ENCODE results near the gene SLC25A34.

SLC25A34 gene

DNA sequence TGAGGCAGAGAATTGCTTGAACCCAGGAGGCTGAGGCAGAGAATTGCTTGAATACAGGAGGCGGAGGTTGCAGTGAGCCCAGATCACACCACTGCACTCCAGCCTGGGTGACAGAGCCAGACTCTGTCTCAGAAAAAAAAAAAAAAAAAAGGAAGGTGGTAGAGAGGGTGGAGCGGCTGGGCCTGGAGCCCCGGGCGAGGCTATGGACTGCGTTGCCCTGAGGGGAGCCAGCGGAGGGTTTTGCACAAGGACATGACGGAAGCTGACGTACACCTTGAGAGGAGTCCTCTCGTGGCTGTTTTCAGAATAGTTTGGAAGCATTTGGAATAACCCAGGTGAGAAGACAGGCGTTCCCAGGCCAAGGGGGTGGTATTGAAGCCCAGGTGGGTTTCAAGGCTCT lies 15.7 kb downstream of the SLC25A34 start:
- no peaks in the 10 kb centered on the region for H3K36me3 ChIP-seq
- no peak overlapping the region for H3K27ac ChIP-seq
- TF ChIP-seq, protein P1, sequence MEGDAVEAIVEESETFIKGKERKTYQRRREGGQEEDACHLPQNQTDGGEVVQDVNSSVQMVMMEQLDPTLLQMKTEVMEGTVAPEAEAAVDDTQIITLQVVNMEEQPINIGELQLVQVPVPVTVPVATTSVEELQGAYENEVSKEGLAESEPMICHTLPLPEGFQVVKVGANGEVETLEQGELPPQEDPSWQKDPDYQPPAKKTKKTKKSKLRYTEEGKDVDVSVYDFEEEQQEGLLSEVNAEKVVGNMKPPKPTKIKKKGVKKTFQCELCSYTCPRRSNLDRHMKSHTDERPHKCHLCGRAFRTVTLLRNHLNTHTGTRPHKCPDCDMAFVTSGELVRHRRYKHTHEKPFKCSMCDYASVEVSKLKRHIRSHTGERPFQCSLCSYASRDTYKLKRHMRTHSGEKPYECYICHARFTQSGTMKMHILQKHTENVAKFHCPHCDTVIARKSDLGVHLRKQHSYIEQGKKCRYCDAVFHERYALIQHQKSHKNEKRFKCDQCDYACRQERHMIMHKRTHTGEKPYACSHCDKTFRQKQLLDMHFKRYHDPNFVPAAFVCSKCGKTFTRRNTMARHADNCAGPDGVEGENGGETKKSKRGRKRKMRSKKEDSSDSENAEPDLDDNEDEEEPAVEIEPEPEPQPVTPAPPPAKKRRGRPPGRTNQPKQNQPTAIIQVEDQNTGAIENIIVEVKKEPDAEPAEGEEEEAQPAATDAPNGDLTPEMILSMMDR (IDR thresholded peaks at IDR 0.05), result no peak
- H3K4me1 ChIP-seq (ENCODE audit: control insufficient read depth in 1 of 2, insufficient read depth in 1 of 2, low read depth in 1 of 2, low read length in 1 of 2), result peaks cover 0 to 6% of the 10 kb centered on the region in 2 experiments
- no peak overlapping the region for H3K4me3 ChIP-seq (ENCODE audit: low read depth in 1 of 2, low read length in 1 of 2)
- no peaks in the 10 kb centered on the region for H3K9me3 ChIP-seq
- peaks cover 22% of the 10 kb centered on the region for H3K27me3 ChIP-seq

DNA sequence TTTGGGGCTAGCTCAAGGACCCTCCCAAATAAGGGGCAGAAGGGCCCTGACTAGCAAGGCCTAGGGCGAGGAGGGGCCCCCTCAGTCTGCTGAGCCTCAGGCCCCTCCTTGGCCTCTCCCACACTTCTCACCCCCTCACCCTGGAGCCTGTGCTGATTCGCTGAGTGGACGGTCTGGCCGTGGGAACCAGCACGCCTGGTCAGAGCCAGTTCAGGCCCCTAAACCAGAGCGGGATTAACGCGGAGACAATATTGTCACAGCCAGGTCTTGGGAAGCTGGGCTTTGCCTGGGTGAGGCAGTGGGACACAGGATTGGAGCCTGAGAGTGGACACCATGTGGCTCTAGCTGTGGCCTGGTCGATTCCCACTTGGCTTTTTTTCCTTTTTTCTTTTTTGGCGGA lies 17.7 kb downstream of the SLC25A34 start:
- peaks cover 0 to 8% of the 10 kb centered on the region in 2 experiments for H3K4me1 ChIP-seq (ENCODE audit: control insufficient read depth in 1 of 2, insufficient read depth in 1 of 2, low read depth in 1 of 2, low read length in 1 of 2)
- no peak overlapping the region for H3K4me3 ChIP-seq (ENCODE audit: low read depth in 1 of 2, low read length in 1 of 2)
- TF ChIP-seq, protein P1 (IDR thresholded peaks at IDR 0.05), result no peak
- H3K27ac ChIP-seq, result no peak overlapping the region
- no peaks in the 10 kb centered on the region for H3K9me3 ChIP-seq
- no peaks in the 10 kb centered on the region for H3K36me3 ChIP-seq
- peaks cover 43% of the 10 kb centered on the region for H3K27me3 ChIP-seq

DNA sequence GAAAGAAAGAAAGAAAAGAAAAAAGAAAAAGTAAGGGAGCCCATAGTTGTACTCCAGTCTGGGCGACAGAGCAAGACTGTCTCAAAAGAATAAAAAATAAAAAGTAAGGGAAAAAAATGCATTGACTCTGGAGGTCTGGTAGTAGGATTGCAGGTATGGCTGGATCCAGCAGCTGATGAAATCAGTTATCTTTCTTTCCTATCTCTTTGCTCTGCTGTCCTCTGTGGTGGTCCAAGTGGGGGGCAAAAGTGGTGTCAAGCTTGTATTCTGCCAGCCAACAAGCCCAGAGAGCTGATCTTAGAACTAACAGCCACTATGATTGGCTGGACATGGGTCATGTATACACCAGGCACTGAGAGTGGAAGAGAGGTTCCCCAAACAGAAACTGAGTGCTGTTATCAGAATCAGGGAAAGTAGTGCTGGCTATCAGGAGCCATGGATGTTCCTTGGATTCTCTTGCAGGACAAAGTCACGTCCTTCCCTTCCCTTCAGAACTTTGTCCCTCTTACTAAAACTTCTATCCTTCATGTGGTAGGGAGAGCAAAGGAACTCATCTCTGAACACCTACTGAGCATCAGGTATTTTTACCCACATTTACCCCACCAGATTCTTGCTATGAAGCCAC lies 19.1 kb downstream of the SLC25A34 start:
- peaks cover 0 to 8% of the 10 kb centered on the region in 2 experiments for H3K4me1 ChIP-seq (ENCODE audit: control insufficient read depth in 1 of 2, insufficient read depth in 1 of 2, low read depth in 1 of 2, low read length in 1 of 2)
- H3K27ac ChIP-seq, result no peak overlapping the region
- TF ChIP-seq, protein P1 (IDR thresholded peaks at IDR 0.05), result no peak
- H3K27me3 ChIP-seq, result peaks cover 56% of the 10 kb centered on the region
- no peak overlapping the region for H3K4me3 ChIP-seq (ENCODE audit: low read depth in 1 of 2, low read length in 1 of 2)
- H3K36me3 ChIP-seq, result no peaks in the 10 kb centered on the region
- no peaks in the 10 kb centered on the region for H3K9me3 ChIP-seq

DNA sequence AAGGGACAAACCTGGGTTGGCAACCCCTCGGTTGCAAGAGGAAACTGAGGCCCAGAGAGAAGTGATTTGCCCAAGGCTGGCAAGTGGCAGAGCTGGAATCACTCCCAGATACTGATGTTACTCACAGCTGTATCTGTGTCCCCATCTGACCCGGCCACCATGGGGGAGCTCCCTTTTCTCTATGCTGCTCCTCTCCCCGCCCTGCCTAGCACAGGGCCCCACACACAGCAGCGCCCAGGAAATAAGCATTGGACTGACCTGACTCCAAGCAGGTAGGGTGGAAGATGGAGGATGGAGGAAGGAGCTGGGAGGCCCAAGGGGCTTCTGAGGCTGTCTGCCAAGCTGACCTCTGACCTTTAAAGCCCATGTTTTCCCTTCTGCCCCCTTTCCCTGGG lies 19.6 kb downstream of the SLC25A34 start:
- Histone ChIP-seq H3K36me3 (no peaks in the 10 kb centered on the region), H3K4me1 (ENCODE audit: control insufficient read depth in 1 of 2, insufficient read depth in 1 of 2, low read depth in 1 of 2, low read length in 1 of 2) (peaks cover 0 to 8% of the 10 kb centered on the region in 2 experiments), H3K9me3 (no peaks in the 10 kb centered on the region), H3K27me3 (peaks cover 62% of the 10 kb centered on the region), H3K27ac (no peak overlapping the region), H3K4me3 (ENCODE audit: low read depth in 1 of 2, low read length in 1 of 2) (no peak overlapping the region)
- TF ChIP-seq, protein P1 (IDR thresholded peaks at IDR 0.05), result no peak

DNA sequence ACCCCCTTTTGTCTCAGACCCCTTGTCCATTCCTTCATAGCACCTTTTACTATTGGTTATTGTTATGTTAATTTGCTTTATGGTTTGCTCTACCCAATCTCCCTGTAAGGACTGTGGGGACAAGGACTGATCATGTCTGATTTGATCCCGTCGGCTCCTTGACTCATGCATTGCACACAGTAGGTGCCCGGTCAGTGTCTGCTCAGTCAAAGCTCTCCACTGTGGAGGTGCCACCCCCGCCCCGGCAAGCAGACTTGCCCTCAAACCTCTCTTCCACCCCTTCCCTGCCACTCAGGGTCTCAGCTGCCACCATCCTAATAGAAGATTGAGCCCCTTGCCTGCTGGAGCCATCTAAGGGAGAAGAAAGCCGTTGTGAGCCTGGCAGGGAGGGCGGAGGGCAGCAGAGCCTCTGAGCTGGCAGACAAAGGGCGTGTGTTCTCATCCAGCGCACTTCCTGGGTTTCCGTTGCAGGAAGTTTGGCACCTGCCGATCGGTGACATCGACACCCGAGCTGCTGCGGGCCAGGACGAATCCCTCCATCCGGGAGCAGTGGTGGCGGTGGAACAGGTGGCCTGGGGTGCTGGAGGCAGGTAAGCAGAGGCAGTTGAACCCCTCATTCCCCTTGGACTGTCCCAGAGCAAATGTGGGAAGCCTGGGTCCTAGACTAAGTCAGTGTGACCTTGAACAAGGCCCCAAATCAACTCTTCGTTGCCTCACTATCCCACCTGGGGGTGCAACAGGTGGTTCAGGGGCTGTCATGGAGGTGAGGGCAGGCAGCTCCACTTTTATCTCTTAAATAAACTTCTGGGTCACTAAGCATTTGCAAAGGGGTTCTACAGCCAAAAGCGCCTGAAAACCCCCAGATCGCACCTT lies 20.3 kb downstream of the SLC25A34 start:
- H3K27ac ChIP-seq, result no peak overlapping the region
- peaks cover 69% of the 10 kb centered on the region for H3K27me3 ChIP-seq
- TF ChIP-seq, protein P1 (IDR thresholded peaks at IDR 0.05), result no peak
- no peaks in the 10 kb centered on the region for H3K36me3 ChIP-seq
- no peak overlapping the region for H3K4me3 ChIP-seq (ENCODE audit: low read depth in 1 of 2, low read length in 1 of 2)
- peaks cover 0 to 8% of the 10 kb centered on the region in 2 experiments for H3K4me1 ChIP-seq (ENCODE audit: control insufficient read depth in 1 of 2, insufficient read depth in 1 of 2, low read depth in 1 of 2, low read length in 1 of 2)
- no peaks in the 10 kb centered on the region for H3K9me3 ChIP-seq

All from neutrophil (primary cell).